ENCODE data around the gene OTUD1. TPM values are rescaled to one million over a fixed set of nuclear protein-coding genes. Genes with fewer than 3 reads are reported as not detected.
A peak's percentile ranks its signal among the peaks of the same experiment; 100 is the strongest.

The OTUD1 gene
- total and polyA plus RNA-seq, 2 of the 4 experiments (the other 2 are of a cell fraction) = 1.3 to 1.4 TPM

DNA sequence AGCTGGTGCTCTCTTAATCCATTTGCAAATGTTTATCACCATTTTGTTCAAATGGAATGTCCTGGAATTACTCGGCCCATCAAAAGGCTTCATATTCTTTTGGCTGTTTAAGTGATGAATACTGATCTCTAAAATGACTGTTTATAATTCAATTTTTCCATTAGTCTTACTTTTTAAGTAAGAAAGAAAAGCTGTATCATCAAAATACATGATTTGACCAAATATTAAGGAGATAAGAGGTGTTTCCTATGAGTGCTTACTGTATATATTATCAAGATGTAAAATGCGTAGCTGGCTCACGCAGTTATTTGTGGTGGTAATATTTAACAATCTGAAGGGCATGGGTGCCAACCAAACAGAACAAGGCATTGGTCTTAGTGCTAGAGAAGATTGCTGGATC lies 51.2 kb downstream of the OTUD1 start:
- POLR2A ChIA-PET (ENCODE audit: unreplicated experiment) = no interaction called here
- dilution Hi-C loops (cut with HindIII; ENCODE audit: low sequenced_read_pairs, unreplicated experiment) (no loop called here), in situ Hi-C loops (cut with MboI; ENCODE audit: low sequenced_read_pairs) (no loop called here), intact Hi-C loops (cut with micrococcal nuclease) (no loop called here)
- Histone ChIP-seq H3K9me1 (ENCODE audit: insufficient read depth, low read length) (no peaks in the 10 kb centered on the region), H3K4ac (ENCODE audit: low read depth, low read length) (no peak overlapping the region), H2AK9ac (replicated peaks; ENCODE audit: low read depth, low read length, poor library complexity) (no peak overlapping the region), H4K20me1 (ENCODE audit: insufficient read depth, low read length) (no peaks in the 10 kb centered on the region), H3K4me2 (ENCODE audit: low read depth, low read length) (no peak overlapping the region), H2BK15ac (ENCODE audit: low read depth, low read length) (no peak overlapping the region), H3K14ac (replicated peaks; ENCODE audit: low read depth, low read length) (no peak overlapping the region), H3K79me1 (ENCODE audit: low read depth in 1 of 2, low read length in 2 of 2) (no peaks in the 10 kb centered on the region), H3K23ac (ENCODE audit: low read depth, low read length) (no peak overlapping the region), H3K27me3 (ENCODE audit: control insufficient read depth, insufficient read depth, low read length) (no peaks in the 10 kb centered on the region), H3K56ac (ENCODE audit: extremely low read depth, insufficient read depth, low read length) (no peak overlapping the region), H2AFZ (replicated peaks; ENCODE audit: low read length, poor library complexity) (no peak overlapping the region), H2BK120ac (ENCODE audit: low read depth, low read length) (no peak overlapping the region), H2AK5ac (ENCODE audit: low read depth, low read length) (no peak overlapping the region), H3K4me3 (ENCODE audit: insufficient read depth, low read depth, low read length) (no peak overlapping the region), H3K4me1 (ENCODE audit: control insufficient read depth, insufficient read depth, low read length) (no peaks in the 10 kb centered on the region), H3K36me3 (ENCODE audit: control insufficient read depth, insufficient read depth, low read length) (no peaks in the 10 kb centered on the region), H3K18ac (ENCODE audit: low read depth, low read length) (no peak overlapping the region), H2BK5ac (ENCODE audit: low read depth, low read length, poor library complexity, severe bottlenecking) (no peak overlapping the region), H2BK20ac (ENCODE audit: low read depth, low read length) (no peak overlapping the region), H4K8ac (ENCODE audit: low read depth in 2 of 2, low read length in 2 of 2) (no peak overlapping the region), H4K5ac (ENCODE audit: low read depth, low read length) (no peak overlapping the region), H3K27ac (ENCODE audit: insufficient read depth, low read length) (no peak overlapping the region), H4K91ac (ENCODE audit: insufficient read depth, low read depth, low read length) (no peak overlapping the region), H3K9me3 (ENCODE audit: control insufficient read depth, insufficient read depth, low read length) (no peaks in the 10 kb centered on the region), H3K9ac (ENCODE audit: low read depth, low read length) (no peak overlapping the region)
- CTCF ChIA-PET = no interaction called here
- no peak for TF ChIP-seq MAZ (IDR thresholded peaks at IDR 0.05; ENCODE audit: borderline replicate concordance, low read depth, low read length)
- no peak for TF ChIP-seq RAD21 (IDR thresholded peaks at IDR 0.05; ENCODE audit: low read length)
- TF ChIP-seq RCOR1 (IDR thresholded peaks at IDR 0.05; ENCODE audit: insufficient replicate concordance, low read length) = no peak
- TF ChIP-seq SMC3 (IDR thresholded peaks at IDR 0.05; ENCODE audit: low read depth, low read length) = no peak
- no peak for TF ChIP-seq CHD1 (IDR thresholded peaks at IDR 0.05; ENCODE audit: low read depth, low read length)
- 0 out of 2 replicates have a peak, but pooled peaks have one; percentile 20 for TF ChIP-seq MAFK (IDR thresholded peaks at IDR 0.05; ENCODE audit: low read depth, low read length)
- WGBS, 2 experiments (ENCODE audit: extremely low coverage in 2 of 2, insufficient read length in 1 of 2) = 80% methylated on average over 1 of the region's 3 CpGs; no CpG with 5 or more reads in 1 of the 2 experiments
- ATAC-seq (ENCODE audit: low read depth) = no peak
- no TSS peak for BruUV-seq (replicated peaks)
- DNase-seq = no peak

Small RNA genes lying within 50 kb of the gene (microRNA-seq; reads per million reads assigned to microRNA genes)
- 0 reads per million in 2 experiments for gene MIR1254-2 (ENCODE audit: insufficient read depth in 1 of 2, insufficient read length in 1 of 2, unreplicated experiment in 1 of 2)

Small RNA genes lying within 50 kb of the gene (small RNA-seq; reads per million reads assigned to genes)
- gene MIR1254-2 = 0 reads per million in 5 experiments

Other genes with a start within 250 kb of the OTUD1 start
- not detected in 2 replicates for gene PTF1A, start 246.8 kb upstream of the OTUD1 start, total RNA-seq (2012; rRNA removed)
- gene PTF1A, start 246.8 kb upstream of the OTUD1 start, polyA plus RNA-seq (2012; rRNA removed) = not detected in 2 replicates
- 0.18 and 0.28 TPM in 2 replicates for gene C10orf67, start 94.3 kb upstream of the OTUD1 start, total RNA-seq (2012; rRNA removed)
- 0.14 and 0.15 TPM in 2 replicates for gene C10orf67, start 94.3 kb upstream of the OTUD1 start, polyA plus RNA-seq (2012; rRNA removed)

Measured in IMR-90 (cell line).